DMS 273 treated with DMSO at 0.1 percent for 48 hours (cell line): ENCODE results near the gene BACH2.
"Not testable (repeated sequence)": the region's sequence is repeated elsewhere in the genome, so short reads cannot be mapped to it uniquely, and the experiment has no call there.

ENCODE experiments used
- DNase-seq: peaks from one replicate; lab custom pipeline; 2025; lab: John Stamatoyannopoulos, UW

Gene BACH2

DNA sequence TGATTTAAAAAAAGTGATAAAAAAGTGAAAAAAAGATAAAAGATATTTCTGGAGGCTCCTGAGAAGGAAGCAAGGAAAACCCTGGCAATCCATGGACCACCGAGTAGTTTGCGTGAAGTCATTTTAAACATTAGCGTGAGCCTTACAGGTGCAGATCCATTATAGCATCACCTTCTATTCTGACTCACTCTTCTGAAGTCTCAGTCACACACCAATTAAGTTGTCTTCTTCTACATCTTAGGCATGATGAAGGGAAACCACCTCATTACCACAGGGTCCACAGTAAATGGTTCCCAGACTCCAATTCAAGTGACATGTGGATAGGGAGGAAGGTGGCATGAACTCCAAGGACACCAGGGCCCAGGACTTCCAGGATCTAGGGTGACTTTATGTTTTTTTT is 303.2 kb downstream of the BACH2 start:
- no peak for DNase-seq

- DNase-seq: no peak
Measured at GRCh38 chr6:89992818-89993217, 303.8 kb downstream of the BACH2 start.

DNA sequence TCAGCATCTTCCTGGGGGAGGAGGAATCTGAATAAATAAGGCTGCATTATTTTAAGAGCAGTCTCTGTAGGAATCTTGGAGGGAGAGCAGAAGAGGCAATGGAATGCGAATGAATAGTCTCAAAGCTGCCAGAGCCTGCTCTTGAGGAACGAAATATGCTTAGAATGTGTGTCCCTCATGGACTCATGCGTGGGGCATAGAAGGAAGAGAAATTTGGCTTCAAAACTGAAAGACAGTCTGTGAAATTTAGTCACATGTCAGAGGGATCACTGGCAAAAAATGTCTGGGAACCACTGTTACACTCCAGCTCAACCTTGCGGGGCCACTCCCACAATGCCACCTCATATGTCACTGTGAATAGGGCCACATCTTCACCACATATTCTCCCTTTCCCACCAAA is 306.9 kb downstream of the BACH2 start:
- DNase-seq: no peak

GRCh38 chr6:89987830-89988229 is 308.8 kb downstream of the BACH2 start:
- DNase-seq: no peak

DNA sequence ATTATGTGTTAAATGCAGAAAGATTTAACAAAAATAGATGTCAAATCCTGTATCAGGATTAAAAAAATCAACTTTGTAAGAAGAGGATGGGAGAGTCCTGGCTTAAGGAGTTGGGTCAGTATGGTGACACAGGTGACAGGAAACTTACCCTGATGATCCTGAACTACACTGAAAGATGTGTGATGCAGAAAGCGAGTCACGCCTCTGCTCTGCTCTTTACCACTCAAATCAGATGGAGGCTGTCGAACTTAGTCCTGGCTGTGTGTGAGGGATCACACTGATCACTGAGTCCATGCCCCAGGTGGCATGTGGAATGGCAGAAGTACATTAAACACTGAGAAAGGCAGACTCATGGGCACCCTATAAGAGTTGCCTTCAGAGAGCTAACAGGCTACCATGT is 309.5 kb downstream of the BACH2 start:
- DNase-seq: no peak

GRCh38 chr6:89986650-89987074 is 310.0 kb downstream of the BACH2 start:
- DNase-seq: no peak

- DNase-seq: no peak
Measured at GRCh38 chr6:89985751-89986493, 310.7 kb downstream of the BACH2 start.

- peak; percentile 14 for DNase-seq
Measured at GRCh38 chr6:89984926-89985750, 311.5 kb downstream of the BACH2 start.

DNA sequence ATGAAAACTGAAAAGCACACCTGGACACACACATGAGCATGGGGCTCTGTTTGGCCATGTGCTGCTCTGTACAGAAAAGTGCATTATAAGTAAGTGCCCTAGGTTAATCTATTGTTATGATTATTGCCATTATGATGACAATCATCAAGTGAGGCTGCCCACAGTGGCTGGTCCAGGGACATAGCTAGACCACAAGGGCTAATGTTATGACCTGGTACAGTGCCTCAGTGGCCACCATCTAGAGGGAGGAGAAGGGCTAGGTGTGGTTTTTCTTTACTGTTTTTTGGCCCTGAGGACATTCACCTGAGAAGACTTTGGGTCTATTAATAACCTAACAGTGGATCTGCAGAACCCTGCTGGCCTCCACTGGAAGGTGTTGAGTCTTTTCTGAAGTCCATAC is 316.3 kb downstream of the BACH2 start:
- no peak for DNase-seq

GRCh38 chr6:89979481-89980119 is 317.0 kb downstream of the BACH2 start:
- no peak for DNase-seq

DNA sequence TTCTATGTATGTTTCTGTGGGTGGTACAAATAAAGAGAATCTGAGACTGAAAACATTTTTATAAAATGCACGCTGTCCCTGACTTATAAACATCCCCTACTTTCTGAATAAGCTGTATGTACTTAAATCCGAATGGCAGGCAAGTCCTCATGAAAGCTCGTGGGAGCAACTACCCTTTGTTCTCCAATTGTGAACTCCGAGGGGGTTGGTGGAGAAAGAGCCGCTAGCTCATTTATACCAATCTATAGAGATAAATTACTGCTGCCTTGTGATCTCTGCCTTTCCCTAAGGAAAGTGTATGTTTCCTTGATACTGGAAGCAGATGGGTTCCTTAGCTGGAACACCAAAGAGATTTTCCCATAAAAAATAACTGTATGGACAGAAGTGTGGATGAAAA is 317.9 kb downstream of the BACH2 start:
- DNase-seq: no peak

- peak; percentile 78 for DNase-seq
Measured at GRCh38 chr6:89977808-89978748, 318.6 kb downstream of the BACH2 start.

DNA sequence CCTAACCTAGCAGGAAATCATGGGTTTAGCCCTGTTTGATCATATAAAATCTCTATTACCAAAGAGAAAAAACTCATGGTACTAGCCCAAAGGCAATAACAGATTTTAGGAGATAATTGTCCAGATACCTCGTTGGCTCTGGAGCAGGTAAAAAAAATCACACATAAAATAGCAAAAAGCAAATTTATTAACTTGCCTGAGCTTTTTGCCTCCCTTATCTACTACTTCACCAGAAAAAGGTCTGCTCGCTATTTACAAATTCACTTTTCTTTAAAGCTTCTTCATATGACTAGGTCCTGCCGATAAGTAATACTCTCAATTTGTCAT is 320.0 kb downstream of the BACH2 start:
- no peak for DNase-seq

DNA sequence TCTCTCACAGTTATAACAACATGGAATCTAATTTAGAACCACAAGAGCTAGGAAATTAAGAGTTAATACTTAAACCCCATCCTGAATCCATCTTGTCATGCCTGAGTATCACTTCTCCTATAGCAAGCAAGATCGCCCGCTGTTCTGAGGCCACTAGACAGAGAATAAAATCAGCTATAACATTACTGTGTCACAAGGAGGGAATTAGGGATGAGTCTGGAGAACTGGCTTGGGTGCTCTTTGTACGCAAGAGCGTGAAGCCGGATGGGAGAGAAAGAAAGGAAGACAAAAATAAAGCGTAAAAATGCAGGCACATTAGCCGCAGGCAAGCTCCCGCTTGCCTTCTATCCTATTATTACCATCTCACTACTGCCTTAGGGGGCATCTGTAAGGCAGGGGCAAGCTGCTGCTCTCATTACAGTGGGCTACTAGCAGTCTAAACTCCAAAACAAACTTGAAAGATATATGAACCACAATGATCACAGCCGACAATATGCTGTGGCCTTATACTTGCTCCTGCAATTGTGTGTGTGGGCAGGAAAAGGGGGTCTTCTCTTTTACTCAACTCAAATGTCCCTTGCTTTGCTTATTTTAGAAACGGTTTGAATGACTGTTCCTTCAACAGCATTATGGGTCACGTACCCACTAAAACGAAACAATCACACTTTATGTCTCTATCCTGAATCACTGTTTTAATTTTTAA is 320.5 kb downstream of the BACH2 start:
- no peak for DNase-seq

- DNase-seq: no peak
Measured at GRCh38 chr6:89975366-89975765, 321.3 kb downstream of the BACH2 start.

- no peak for DNase-seq
Measured at GRCh38 chr6:89974834-89975233, 321.8 kb downstream of the BACH2 start.

DNA sequence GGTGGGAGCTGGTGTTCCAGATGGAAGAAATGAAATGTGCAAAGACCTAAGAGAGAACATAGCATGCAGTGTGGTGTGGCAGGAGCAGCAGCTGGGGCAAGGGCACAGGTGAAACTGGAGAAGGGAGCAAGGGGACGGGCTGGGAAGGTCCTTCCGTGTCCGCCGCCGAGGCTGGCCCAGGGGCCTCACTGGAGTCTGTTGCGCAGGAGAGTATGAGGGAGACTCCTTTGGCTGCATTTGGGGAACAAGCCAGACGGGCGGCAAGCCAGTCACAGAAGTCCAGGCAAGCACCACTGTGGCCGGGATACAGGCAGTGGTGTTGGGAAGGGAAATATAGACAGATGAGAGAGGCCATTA is 324.6 kb downstream of the BACH2 start:
- DNase-seq: no peak

DNA sequence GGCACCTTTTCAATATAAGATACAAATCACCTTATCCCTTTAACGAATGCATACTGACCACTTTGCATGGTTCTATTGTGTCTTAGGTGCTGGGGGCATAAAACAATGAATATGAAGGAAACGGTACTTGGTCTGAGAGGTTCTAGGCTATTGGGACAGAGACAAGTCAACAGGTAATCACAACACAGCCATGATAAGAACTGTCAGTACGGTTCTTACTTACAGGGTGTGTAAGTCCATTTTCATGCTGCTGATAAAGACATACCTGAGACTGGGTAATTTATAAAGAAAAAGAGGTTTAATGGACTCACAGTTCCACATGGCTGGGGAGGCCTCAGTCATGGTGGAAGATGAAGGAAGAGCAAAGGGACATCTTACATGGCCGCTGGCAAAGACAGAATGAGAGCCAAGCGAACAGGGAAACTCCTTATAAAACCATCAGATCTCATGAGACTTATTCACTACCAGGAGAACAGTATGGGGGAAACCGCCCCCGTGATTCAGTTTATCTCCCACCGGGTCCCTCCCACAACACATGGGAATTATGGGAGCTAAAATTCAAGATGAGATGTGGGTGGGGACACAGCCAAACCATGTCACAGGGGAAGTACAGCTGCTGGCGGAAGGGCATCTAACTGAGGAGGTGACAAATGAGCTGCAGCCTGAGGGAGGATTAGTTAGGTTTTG is 325.2 kb downstream of the BACH2 start:
- not testable (repeated sequence) for DNase-seq

DNA sequence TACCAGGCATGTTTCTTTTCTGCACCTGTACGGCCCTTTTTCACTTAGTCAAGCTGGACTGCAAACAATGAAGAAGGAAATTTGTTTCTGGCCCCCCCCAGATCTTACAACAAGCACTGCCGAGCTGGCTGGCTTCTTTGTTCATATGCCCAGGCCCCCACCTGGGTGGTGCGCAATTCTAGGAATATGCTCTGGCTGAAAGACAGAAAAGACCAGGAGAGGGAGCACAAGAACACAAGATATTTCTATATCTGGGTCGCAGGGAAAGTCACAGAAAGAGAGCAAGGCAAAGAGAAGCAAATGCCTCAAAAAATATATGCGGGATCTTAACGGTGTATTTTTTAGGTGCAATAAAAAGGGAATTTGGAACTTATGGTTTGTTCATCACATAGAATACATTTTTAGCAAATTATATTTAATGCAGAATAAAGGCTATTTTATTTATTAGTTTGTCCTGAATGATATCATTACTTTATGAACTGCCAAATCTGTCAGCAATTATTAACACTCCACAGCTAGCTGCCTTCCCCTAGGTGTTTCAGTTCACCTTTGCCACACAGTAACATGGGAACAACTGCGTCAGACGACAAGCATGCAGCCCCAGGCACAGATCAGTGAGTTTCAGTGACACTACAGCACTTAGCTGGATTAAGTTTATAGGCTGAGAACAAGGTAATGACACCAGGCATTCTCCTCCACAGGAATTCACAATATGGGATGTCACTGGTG is 325.9 kb downstream of the BACH2 start:
- peak; percentile 42 for DNase-seq

DNA sequence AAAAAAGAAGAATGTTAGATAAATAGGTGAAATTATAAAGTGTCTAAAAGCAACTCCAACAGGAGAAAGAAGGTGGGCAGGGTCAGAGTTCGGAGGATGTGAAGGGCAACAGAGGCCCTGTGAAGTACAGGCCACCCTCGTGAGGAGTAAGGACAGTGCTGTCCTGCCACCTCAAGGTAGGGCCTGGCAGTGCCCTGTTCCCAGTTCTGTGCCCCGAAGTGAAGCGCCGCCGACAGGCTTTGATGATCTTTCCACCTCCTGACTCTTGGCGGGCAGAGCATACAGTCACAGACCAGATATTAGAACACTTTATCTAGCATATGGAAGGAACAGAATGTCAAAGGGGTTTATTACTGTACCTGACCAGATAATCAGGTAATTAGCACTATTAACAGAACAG is 326.6 kb downstream of the BACH2 start:
- peak; percentile 7 for DNase-seq
